ENCODE measurements around the gene ARHGAP22.

DNA sequence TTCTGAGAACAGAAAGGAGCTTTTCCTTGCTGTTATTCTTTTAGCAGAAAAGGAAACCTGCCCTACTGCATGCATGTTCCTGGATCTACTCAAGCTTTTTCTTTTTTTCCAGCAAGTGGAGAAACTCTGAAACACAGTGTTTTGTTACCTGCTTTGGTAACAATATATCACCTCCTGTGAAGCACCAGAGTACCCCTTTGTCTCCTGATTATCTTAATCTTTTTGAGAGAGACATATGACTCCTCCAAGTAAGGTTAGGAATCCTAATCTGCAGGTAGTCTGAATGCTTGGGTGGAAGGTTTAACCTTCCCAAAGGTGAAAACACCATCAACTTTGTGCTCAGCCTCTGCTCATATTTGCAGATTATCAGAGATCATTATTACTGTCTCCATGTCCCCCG, 205.3 kb downstream of the ARHGAP22 start:
- TF ChIP-seq, protein P1, sequence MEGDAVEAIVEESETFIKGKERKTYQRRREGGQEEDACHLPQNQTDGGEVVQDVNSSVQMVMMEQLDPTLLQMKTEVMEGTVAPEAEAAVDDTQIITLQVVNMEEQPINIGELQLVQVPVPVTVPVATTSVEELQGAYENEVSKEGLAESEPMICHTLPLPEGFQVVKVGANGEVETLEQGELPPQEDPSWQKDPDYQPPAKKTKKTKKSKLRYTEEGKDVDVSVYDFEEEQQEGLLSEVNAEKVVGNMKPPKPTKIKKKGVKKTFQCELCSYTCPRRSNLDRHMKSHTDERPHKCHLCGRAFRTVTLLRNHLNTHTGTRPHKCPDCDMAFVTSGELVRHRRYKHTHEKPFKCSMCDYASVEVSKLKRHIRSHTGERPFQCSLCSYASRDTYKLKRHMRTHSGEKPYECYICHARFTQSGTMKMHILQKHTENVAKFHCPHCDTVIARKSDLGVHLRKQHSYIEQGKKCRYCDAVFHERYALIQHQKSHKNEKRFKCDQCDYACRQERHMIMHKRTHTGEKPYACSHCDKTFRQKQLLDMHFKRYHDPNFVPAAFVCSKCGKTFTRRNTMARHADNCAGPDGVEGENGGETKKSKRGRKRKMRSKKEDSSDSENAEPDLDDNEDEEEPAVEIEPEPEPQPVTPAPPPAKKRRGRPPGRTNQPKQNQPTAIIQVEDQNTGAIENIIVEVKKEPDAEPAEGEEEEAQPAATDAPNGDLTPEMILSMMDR (IDR thresholded peaks at IDR 0.05), result no peak
- TF ChIP-seq POLR2A (IDR thresholded peaks at IDR 0.05; ENCODE audit: low read depth), result no peak
